Osteocyte (in vitro differentiated cells): Measurements from ENCODE around the gene R3HDM2. TPM values are rescaled to one million over a fixed set of nuclear protein-coding genes. Genes with fewer than 3 reads are reported as not detected.
A peak's percentile ranks its signal among the peaks of the same experiment; 100 is the strongest.

Experiments used
- DNase-seq: peaks from one replicate; pipeline ENCODE4 v3.0.0; 2021; ENCODE audit warnings: mixed read lengths; ENCODE audit not compliant: unreplicated experiment; ENCODE audit errors: extremely low spot score
- H3K27ac Mint-ChIP-seq: one replicate; pipeline ENCODE4 v1.8.0; 2021; ENCODE audit warnings: mild to moderate bottlenecking, mixed read lengths; ENCODE audit not compliant: unreplicated experiment
- H3K27me3 Mint-ChIP-seq: one replicate; pipeline ENCODE4 v1.8.0; 2021; ENCODE audit warnings: mixed read lengths; ENCODE audit not compliant: unreplicated experiment
- H3K36me3 Mint-ChIP-seq: one replicate; pipeline ENCODE4 v1.8.0; 2021; ENCODE audit warnings: mixed read lengths; ENCODE audit not compliant: unreplicated experiment
- H3K4me1 Mint-ChIP-seq: one replicate; pipeline ENCODE4 v1.8.0; 2021; ENCODE audit warnings: mixed read lengths; ENCODE audit not compliant: unreplicated experiment
- H3K4me3 Mint-ChIP-seq: one replicate; pipeline ENCODE4 v1.8.0; 2021; ENCODE audit warnings: mild to moderate bottlenecking, moderate library complexity, mixed read lengths; ENCODE audit not compliant: unreplicated experiment
- H3K9me3 Mint-ChIP-seq: one replicate; pipeline ENCODE4 v1.8.0; 2021; ENCODE audit warnings: mixed read lengths; ENCODE audit not compliant: unreplicated experiment
- CTCF ChIP-seq: fragments of 200-600 bp; sonication (generic); IDR thresholded peaks from 2 replicates; pipeline ENCODE4 v1.5.0; 2021; ENCODE audit warnings: antibody characterized with exemption, mild to moderate bottlenecking, moderate library complexity
- total RNA-seq: library from RNA; stranded (reverse); gene quantifications from 2 replicates; pipeline ENCODE4 v1.2.1, GENCODE V29; 2021

R3HDM2 gene
- total RNA-seq, 1 donor from 2014 or later, result 65.0 TPM

- Mint-ChIP-seq H3K27ac (peak overlapping the region; percentile 50), H3K27me3 (peaks cover under 1% of the 10 kb centered on the region), H3K4me1 (peaks cover 36% of the 10 kb centered on the region)
Measured at GRCh38 chr12:57226588-57227314, 204.1 kb downstream of the R3HDM2 start.

GRCh38 chr12:57225680-57226210 is 205.1 kb downstream of the R3HDM2 start:
- DNase-seq, result no peak
- no peak overlapping the region for H3K27ac Mint-ChIP-seq
- H3K9me3 Mint-ChIP-seq, result no peaks in the 10 kb centered on the region
- peaks cover 5% of the 10 kb centered on the region for H3K36me3 Mint-ChIP-seq
- no peak overlapping the region for H3K4me3 Mint-ChIP-seq
- TF ChIP-seq CTCF, result no peak
- H3K27me3 Mint-ChIP-seq, result peaks cover 6% of the 10 kb centered on the region
- peaks cover 30% of the 10 kb centered on the region for H3K4me1 Mint-ChIP-seq

More at GRCh38 chr12:57226588-57227314, 204.1 kb downstream of the R3HDM2 start:
- Mint-ChIP-seq H3K36me3 (peaks cover 5% of the 10 kb centered on the region), H3K9me3 (no peaks in the 10 kb centered on the region), H3K4me3 (peak overlapping the region; percentile 63)
- no peak for DNase-seq
- no peak for TF ChIP-seq CTCF

- H3K9me3 Mint-ChIP-seq, result no peaks in the 10 kb centered on the region
- H3K4me3 Mint-ChIP-seq, result no peak overlapping the region
- H3K27me3 Mint-ChIP-seq, result peaks cover 10% of the 10 kb centered on the region
- TF ChIP-seq CTCF, result peak; percentile 41
- peaks cover 28% of the 10 kb centered on the region for H3K4me1 Mint-ChIP-seq
- peaks cover 3% of the 10 kb centered on the region for H3K36me3 Mint-ChIP-seq
- H3K27ac Mint-ChIP-seq, result no peak overlapping the region
- no peak for DNase-seq
Measured at GRCh38 chr12:57224973-57225679, 205.7 kb downstream of the R3HDM2 start.

GRCh38 chr12:57224278-57224972 is 206.4 kb downstream of the R3HDM2 start:
- Mint-ChIP-seq H3K4me3 (no peak overlapping the region), H3K36me3 (peaks cover 3% of the 10 kb centered on the region), H3K4me1 (peaks cover 32% of the 10 kb centered on the region), H3K27me3 (peaks cover 13% of the 10 kb centered on the region), H3K9me3 (no peaks in the 10 kb centered on the region), H3K27ac (no peak overlapping the region)
- no peak for TF ChIP-seq CTCF
- DNase-seq, result no peak
